HuH-7.5 (cell line): ENCODE data around the gene SLC7A6OS.

Experiments used
- DNase-seq: peaks from one replicate; pipeline ENCODE4 v3.0.0; 2011; ENCODE audit warnings: low spot score

The SLC7A6OS gene

DNA sequence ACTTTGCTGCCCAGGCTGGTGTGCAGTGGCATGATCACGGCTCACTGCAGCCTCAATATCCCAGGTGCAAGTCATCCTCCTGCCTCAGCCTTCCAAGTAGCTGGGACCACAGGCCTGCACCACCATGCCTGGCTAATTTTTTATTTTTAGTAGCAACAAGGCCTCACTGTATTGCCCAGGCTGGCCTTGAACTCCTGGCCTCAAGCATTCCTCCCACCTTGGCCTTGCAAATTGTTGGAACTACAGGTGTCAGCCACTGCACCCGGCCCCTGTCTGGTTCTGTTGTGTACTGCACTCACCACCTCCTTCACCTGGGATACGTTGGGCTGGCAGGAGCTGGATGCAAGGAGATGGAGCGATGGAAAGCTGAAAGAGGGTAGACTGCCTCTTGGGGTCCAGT, 57.0 kb downstream of the SLC7A6OS start:
- DNase-seq = no peak

DNA sequence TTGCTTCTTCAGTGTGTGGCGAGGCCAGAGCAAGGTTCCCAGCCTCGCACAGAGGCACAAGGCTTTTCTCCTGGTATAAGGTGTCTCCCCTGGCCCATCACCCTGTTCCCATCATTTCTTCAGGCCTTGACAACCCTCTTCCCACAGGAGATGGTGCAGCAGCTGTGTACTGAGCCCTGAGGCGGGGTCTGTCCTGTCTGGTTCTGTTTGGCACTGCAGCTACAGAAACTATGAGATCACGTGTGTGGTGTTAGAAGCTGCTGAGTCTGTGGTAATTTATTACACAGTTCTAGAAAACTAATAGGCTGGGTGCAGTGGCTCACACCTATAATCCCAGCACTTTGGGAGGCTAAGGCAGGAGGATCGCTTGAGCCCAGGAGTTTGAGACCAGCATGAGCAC, 58.4 kb downstream of the SLC7A6OS start:
- no peak for DNase-seq

DNA sequence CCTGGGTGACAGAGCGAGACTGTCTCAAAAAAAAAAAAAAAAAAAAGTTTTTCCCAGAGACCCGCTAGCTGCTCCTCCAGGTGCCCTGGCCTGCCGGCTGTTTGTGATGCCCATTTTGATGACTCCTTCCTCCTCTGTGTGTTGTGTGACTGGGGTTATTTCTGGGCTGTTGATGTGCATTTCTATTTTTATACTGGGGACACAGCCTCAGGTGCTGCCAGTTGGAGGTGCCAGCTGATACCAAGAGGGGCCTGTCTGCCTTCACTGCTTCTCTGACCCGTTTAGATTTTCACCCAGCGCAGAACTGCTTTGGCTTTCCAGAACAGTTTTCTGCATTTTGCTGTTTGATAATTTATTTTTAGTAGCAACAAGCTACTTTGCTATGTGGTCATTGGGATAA, 58.9 kb downstream of the SLC7A6OS start:
- no peak for DNase-seq

DNA sequence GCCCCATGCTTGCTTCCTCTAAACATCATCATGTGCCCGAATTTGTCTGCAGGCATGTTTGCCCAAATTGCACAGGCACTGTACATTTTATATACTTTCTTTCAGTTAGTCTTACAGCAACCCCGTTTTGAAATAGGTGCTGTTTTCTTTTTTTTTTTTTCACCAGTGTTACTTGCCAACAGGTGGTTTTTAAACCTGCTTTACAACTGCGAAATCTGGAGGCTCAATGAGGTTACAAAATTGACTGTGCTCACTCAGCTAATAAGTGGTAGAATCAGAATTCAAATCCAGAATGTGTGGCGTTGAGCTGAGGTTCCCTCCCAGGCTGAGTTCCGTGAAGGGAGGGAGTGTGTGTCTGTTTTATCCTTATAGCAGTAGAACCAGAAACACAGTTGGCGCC, 59.8 kb downstream of the SLC7A6OS start:
- no peak for DNase-seq

DNA sequence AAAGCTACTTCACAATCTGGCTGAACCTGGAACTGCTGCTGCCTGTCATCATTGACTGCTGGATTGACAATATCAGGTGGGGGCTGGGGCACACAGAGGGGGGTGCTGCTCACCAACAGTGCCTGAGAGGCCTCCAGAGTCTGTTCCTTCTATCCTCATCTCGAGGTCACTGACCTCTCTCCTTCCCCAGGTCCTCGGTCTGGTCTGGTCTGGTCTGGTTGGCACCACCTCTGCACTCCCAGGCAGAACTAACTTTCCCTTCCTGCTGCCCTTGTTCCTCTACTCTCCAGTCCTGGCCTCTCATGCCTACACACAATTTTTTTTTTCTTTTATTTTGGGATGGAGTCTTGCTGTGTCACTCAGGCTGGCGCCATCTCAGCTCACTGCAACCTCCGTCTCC, 61.4 kb downstream of the SLC7A6OS start:
- no peak for DNase-seq
